NCI-H146 treated with DMSO at 0.1 percent for 48 hours (cell line): Measurements from ENCODE around the gene GNAI1.

Experiments used
- DNase-seq: peaks from one replicate; lab custom pipeline; 2025; ENCODE audit not compliant: unreplicated experiment; lab: John Stamatoyannopoulos, UW

Gene GNAI1

DNA sequence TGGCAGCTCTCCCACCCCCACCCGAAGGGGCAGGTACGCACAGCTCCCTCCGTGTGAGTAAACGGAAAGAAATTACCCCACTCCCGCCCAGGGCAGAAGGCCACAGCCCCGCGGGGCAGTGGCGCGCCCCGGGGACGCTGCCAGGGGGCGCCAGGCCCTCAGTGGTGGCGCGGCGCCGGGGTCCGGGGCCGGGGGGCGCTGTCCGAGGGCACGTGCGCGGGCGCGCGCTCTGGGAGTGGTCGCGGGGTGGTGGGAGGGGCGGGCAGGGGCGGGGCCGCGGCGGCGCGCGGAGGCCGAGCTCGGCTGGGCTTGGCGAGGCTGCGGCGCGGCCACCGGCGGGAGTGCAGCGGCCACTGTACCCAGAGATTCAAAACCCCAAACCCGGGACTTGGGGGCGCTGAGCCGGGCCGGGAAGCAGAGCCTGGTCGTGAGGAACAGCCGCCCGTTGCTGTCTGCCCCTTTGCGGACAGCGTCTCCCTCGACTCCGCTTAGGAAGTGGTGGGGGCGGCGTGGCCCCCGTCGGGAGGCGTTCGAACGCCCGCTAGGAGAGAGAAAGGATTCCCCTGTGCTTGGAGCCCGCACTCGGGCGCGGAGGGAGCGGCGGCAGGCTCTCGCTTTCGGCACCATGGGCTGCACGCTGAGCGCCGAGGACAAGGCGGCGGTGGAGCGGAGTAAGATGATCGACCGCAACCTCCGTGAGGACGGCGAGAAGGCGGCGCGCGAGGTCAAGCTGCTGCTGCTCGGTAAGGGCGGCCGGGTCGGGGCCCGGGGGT, at the start of gene GNAI1:
TSS of gene GNAI1 (plus strand) at position 296 of the 773 bp plus-strand sequence. CDS start at position 626, 330 bp downstream.
- no peak for DNase-seq

DNA sequence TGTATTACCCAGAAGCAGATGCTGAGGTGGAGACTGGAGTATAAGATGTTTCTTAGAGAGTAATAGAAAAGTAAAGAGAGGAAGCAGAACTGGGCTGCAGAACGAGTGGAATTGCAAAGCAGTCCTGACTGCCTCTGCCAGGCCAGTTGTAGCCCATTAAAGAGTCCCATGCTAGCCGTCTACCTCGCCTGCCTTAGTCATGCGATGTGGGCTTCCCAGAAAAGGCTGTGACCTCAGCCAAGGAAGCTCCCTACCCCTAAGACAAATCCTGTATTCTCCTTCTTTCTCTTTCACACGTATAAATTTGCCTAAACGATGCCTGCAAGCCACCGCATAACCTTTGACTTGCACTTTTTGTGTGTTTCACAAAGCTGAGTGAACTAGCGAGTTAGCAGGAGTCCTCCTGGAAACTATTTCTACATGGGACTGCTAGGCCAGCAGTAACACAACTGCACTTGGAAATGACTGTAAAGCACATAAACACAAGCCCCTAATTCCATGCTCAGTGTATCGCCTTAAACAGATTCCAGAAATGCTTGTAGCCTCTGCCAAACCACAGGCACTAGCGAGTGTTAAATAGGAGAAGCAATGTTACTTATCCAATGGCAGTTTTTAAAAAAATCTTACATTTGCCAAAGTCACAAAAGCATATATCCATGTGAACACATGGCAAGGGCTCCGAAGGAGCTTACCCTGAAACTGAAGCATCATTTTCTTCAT, 47.4 kb upstream of the GNAI1 start:
- DNase-seq = no peak

DNA sequence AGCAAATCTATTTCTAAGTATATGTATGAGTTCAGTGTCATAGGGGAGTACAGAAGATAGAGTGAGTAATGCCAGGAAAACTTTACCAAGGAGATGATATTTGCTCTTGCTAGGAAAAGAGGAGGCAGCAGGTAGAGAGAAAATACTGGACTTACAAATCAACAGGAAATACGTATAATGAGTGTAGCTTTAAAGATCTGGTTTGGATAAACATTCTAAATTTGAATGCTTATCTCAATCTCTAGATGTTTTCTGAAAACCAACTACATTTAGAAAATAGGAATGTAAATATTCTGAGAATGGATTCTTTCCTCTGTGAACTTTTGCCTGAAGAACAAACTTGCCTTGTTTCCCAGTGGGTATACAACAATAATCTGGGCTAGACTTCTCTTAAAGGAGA, 46.9 kb upstream of the GNAI1 start:
- DNase-seq = no peak

DNA sequence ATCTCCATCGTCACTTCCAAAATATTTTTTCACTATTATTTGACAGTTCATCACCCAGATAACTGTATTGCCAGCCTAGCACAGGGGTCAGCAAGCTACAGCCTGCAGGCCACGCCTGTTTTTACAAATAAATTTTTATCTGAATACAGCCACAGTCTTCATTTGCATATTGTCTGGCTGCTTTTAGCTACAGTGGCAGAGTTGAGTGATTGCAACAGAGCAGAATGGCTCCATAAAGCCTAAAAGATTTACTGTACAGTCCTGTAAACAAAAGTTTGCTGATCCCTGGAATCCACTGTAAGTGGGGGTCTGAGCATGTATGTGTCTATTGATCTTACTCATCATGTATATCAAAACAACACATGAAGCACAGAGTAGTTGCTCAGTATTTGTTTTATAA, 45.9 kb upstream of the GNAI1 start:
- DNase-seq = no peak

DNA sequence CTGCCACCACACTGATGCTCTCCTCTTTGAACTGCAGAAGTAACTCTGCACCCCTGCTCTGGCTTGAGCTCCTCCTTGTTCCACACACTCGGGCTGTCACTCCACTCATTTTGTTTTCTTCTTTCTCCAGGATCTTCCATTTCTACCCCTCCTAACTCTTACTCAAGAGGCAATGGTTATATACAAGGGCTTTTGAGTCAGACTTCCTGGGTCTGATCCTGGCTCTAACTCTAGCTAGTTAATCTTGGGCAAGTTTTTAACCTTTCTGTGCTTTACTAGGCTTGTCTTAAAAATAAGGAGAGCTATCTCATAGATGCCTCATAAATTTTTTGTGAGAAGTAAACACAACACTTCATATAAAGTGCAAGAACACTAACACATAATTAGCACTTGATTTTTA, 45.3 kb upstream of the GNAI1 start:
- DNase-seq = no peak

DNA sequence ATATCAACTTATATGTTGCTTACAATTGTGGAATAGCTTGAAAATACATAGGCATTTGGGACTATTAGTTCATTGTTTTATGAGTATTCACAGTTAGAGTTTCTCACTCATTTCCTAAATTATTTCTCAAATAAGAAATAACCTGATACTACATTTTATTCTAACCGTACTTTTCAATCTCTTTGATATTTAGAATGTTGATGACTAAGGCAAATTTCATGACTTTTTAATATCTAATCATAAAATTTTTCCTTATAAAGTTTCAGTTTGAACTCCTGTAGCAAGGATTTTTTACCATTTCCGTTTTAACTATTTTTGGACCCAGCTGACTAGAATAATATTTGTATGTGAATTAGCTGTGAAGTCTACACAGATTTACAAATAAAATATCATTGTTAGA, 41.3 kb upstream of the GNAI1 start:
- DNase-seq = no peak

DNA sequence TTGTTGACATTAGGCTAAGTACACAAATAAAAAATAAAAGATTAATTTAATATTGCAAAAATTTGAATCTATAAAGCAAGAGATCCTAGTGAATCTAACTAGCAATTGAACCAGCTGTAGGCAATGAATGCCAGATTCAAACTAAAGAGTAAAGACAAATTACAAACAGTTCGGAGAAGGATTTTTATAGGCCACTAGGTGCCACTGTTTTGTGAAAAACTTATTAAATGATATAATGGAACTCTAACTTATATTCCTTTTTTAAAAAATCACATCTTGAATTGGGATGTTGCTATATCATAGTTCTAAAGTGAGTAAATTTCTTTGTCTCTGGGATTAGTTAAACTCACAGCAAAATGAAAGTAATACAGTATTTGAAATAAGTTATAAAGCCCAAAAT, 39.1 kb upstream of the GNAI1 start:
- no peak for DNase-seq

DNA sequence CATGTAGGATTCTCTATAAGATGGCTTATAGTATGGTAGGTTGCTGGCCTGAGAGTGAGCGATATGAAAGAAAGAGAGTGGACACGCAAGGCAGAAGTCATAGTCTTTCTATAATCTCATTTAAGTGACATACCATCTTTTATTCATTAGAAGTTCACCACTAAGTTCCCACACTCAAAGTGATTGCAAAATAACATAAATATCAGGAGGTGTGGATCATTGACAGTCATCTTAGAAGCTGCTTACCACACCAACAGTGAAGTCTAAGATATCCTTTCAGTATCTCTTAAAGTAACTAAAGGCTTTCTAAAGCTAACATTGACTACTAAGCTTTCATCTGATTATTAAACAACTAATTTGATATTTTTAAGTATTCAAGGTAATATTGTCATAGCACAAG, 36.9 kb upstream of the GNAI1 start:
- no peak for DNase-seq

DNA sequence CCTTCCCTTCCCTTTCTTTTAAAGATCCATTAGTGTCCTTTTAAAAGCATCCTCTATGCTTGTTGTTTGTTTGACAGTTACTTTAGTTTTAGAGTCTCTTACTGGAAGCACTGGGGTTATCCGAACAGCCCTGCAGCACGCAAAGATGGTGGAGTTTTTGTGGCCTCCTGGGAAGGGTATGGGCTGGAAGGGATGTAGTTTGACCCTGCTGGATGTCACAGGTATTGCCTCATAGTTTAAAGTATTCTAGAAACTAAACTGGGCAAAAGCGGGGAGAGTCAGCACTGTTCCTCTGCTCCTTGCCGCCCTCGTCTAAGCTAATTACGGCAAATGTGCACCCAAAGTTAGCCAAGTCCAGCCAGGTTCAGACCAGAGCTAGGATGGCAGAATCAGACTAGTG, 35.8 kb upstream of the GNAI1 start:
- DNase-seq = no peak

DNA sequence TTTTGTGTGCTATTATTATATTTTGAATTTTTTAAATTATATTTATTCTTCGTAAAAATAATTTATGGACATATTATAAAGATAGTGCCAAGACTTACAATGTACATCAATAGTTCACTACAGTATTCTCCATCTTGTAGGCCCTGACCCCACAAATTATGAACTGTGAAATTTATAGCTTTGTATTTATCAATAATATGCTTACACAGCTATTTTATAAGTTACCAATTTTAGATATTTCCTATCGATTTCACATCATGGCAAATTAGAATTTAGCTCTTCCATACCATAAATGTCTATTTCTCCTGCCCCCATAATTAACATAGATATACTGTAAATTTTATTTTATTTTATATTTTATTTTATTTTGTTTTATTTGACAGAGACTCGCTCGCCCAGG, 34.4 kb upstream of the GNAI1 start:
- DNase-seq = no peak

DNA sequence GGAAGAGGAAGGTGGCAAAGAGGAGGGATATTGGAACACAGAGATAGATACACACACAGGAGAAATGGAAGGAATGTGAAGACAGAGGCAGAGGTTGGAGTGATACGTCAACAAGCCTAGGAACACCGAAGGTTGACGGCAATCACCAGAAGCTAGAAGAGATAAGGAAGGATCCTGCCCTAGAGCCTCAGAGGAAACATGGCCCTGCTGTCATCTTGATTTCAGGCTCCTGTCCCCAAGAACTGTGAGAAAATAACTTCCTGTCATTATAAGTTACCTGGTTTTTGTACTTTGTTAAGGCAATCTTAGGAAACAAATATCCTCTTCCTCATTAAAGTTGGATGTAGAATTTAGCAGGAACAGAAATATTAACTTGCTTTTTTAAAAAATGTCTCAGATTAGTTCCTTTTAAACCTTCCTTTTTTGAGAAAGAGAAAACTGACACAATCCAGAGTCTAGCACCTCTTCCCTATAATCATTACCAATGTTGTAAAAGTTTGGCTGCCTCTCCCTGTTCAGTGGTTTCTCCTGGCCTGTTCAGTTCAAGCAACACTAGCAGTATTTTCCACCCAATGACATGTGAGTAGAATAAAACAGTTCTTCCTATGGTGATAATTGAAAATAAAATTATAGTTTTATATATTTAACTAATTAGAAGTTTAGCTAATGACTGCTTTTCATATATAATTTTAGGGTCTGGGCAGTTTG, 28.8 kb upstream of the GNAI1 start:
- DNase-seq = no peak

DNA sequence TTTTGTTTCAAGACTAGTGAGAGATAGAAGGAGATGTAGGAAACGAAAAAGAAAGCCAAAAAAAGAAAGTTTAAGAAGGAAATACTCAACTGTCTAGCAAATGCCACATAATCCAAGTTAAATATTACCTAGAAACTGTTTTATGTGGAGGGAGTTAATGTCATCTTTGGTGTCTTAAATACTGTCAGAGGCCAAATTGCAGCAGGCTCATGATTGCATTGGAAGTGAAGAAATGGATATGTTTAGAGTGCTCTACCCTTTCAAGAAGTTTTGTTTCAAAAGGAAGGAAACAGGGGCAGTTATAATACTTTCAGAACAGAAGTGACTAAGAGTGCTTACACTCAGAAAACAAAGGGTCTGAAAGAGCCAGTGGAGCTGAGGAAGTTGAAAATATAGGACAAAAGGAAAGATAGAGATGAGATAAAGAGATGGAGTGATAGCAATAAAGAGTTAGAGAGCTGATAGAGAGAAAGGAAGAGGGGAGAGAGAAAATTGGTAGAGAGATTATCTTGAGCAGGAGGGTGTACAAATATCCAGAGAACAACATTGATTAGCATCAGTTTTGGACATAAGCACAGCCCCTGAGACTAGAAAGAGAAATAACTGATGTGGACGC, 28.0 kb upstream of the GNAI1 start:
- no peak for DNase-seq

DNA sequence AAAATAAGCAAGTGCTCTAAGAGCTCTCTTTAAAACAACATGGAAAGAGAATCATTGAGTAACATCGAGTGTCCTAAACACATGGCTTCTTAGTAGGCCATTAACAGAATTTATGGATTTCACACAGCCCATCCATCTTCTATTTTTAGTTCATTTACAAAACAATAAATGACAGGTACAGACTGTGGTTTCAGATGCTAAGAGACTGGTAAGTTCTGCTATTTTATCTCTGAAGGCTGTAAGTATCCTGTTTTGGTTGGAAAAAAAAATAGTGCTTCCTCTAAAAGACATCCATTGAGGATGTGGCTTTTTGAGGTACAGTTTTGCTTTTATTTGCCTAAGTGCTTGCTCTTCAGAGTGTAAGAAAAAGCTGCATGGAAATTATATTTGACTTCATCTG, 27.4 kb upstream of the GNAI1 start:
- DNase-seq = no peak

DNA sequence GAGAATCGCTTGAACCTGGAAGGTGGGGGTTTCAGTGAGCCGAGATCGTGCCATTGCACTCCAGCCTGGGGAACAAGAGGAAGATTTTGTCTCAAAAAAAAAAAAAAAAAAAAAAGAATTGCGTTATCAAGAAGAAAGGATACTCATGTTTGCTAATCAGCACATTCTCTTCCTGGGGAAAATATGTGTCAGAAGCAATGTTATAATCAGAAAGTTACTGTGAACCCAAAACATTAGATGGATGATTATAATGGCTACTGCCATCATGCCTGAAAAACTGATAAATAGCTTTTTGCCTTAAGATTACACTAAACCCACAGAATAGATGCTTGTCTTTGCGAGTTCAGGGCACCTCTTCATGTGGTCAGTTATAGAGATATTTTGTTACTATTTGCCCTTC, 24.3 kb upstream of the GNAI1 start:
- no peak for DNase-seq

DNA sequence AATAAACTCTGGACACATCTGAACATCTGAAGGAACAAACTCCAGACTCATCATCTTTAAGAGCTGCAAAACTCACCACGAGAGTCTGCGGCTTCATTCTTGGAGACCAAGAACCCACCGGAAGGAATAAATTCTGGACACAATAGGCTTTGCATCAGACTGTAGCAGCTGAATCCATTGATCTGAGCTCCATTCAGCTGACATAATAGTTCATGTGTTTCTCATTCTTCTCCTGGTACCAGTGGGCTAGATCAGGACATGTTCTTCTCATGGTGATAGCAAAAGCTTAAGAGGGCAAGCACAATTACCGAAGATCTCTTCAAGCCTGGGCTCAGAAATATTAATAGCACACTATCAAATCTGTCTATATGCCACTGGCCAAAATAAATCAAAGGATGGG, 20.5 kb upstream of the GNAI1 start:
- DNase-seq = no peak

DNA sequence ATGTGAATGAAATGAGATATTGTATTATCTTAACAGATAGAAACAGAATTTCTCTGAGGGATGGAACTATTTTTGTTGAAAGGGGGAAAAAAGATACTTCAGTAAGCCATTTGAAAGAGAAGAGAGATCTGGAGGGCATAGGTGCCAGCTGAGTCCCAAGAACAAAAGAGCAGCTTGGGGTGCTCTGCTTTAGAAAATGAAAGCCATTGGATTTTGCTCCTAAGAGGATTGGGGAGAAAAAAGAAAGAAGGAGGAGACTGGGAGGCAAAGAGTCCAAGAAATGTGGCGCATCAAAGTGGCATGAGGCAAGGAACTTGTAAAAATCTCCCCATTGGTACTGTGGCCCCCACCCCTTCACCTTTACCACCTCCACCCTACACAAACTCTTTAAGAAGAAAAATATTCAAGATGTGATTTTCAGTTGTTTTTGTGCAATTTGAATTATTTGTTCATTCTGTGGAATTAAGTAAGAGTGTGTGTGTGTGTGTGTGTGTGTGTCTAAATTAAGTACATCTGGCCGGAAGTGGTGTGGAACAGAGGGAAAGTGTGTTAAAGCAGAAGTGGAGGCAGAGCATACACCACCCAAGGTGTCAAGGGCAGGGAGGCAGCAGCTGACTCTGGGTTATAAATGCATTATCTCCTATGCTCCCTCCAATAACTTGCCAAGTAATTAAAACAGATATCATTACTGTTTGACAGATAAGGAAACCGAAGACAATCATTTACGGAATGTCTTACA, 9.9 kb upstream of the GNAI1 start:
- DNase-seq = no peak

DNA sequence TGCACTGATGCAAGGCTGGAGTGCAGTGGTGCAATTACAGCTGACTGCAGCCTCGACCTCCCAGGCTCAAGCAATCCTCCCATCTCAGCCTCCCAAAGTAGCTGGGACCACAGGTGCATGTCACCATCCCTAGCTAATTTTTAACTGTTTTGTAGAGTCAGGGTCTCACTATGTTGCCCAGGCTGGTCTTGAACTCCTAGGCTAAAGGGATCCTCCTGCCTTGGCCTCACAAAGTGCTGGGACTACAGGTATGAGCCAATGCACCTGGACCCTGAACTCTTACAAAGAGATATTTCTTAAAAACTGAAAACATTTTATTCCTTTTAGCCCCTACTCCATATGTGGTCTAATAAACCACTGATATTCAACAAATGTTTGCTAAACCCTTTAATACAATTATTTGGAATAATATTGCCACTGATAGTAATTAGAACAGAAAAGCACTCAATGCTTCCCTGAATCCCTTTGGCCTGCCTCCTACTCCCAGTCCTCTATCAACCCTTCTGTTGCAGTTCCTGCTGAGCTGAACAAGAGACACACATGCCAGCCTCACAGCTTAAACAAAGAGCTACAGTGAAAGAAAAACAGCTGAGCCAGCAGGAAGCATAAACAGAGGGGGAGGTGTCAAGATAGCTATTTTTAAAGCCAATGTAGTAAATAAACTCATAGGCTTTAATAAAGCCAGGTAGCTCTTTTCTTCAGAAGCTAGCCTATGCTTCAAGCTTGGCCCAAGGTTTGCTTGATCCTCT, 7.0 kb upstream of the GNAI1 start:
- peak; percentile 38 for DNase-seq

DNA sequence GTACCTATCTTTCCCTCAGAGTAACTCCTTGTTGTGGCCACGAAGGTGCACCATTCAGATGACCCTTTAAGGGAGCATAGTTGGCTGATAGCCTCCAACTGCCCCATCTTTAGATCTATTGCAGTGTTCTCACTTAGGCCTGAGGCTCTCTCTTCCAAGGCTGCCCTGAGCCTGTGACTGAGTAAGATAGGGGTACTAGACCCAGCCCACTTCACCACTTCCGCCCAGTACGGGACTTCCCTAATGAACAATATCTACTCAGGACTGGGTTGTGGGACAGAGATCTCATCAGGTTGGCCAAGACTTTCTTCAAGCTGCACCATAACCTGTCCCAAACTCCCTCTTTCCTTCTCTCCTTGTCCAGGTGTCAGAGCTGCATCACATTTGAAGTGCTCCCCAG, 5.7 kb upstream of the GNAI1 start:
- DNase-seq = no peak

DNA sequence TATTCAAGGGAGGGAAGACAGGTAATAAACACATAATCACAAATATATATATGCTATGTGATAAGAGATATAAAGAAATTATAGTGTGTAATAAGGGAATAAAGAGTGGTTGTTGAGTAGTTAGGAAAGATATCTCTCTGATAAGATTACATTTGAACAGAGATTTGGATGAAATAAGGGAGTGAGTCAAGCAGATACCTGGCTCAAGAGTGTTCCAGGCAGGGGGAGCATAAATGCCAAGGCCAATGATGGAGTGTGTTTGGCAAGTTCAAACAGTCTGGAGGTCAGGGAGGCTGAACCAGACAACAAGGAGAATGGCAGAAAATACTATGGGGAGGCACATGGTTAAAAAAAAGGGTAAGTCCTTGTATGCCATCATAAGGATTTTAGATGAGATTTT, 4.8 kb upstream of the GNAI1 start:
- no peak for DNase-seq
